Measurements from ENCODE around the gene NAV1.
"Not testable (repeated sequence)": the region's sequence is repeated elsewhere in the genome, so short reads cannot be mapped to it uniquely, and the experiment has no call there.

Gene NAV1

DNA sequence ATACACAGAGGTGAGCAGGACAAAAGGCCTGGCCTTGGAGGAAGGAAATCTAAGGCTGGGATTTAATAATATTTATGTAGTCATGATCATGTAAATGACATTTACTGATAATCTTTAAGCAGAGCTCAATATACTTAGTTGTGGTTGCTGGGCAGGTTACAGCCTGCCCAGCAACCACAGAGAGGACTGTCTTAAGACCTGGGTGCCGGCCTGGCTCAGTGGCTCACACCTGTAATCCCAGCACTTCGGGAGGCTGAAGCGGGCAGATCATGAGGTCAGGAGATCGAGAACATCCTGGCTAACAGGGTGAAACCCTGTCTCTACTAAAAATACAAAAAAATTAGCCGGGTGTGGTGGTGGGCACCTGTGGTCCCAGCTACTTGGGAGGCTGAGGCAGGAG, 10.6 kb downstream of the NAV1 start:
- not testable (repeated sequence) for DNase-seq

DNA sequence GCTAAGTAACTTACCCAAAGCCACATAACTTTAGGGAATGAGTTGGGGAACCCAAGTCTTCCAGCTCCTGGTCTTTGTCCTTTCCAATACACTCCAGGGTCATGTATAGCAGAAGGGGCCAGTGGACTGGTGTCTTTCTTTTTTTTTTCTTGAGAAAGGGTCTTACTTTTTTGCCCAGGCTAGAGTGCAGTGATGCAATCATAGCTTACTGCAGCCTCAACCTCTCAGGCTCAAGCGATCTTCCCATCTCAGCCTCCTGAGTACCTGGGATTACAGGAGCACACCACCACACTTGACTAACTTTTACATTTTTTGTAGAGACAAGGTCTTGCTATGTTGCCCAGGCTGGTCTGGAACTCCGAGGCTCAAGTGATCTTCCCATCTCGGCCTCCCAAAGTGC, 12.2 kb downstream of the NAV1 start:
- no peak for DNase-seq

GRCh38 chr1:201551877-201552731, 13.2 kb downstream of the NAV1 start:
- no peak for DNase-seq

- DNase-seq, result no peak
Measured at GRCh38 chr1:201552941-201553351, 14.0 kb downstream of the NAV1 start.

DNA sequence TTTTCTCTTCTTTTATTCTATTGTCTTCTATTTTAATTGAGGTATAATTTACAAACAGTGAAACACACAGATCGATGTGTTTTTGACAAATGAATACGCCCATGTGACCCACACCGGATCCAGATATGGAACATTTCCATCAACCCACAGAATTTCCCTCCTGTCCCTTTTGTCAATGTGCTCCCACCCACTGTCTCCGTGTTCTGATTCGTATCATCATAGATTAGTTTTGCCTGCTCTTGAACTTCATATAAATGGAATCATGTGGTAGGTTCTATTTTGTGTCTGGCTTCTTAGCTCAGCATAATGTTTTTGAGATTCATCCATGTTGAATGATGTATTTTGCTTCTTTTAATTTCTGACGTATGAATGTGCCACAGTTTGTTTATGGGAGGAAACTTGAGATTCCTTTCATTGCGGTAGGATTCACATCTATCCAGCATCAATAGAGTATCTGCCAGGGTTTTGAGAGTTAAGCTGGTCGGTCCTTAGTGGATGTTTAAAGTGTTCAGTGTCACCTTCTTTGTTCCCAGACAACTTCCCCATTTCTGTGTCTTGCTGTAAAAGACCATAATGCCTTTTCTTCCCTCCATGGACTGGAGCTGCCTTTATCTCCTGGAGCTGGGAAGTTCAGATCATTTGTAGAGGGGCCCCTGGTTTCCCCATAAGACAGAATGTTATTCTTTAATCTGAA, 14.7 kb downstream of the NAV1 start:
- no peak for DNase-seq

DNA sequence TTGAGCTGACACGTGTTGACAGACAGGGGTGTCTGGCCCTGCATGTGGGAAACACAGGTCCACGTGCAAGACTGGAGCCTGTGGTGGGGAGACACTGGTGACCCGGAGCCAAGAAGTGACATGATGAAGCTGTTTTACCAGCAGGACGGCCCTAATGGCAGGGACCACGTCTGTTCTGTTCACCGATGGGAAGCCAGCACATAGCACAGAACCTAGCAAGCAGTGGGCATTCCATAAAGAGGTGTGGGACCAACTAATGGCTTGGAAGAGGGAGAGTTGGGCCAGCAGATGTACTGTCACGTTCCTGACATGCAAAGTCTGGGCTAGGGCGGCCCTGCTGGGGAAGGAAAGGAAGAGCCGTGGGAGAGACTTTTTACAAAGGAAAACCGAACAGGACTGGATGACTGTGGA, 15.3 kb downstream of the NAV1 start:
- DNase-seq, result no peak

- DNase-seq, result no peak
Measured at GRCh38 chr1:201554789-201555592, 16.1 kb downstream of the NAV1 start.

DNA sequence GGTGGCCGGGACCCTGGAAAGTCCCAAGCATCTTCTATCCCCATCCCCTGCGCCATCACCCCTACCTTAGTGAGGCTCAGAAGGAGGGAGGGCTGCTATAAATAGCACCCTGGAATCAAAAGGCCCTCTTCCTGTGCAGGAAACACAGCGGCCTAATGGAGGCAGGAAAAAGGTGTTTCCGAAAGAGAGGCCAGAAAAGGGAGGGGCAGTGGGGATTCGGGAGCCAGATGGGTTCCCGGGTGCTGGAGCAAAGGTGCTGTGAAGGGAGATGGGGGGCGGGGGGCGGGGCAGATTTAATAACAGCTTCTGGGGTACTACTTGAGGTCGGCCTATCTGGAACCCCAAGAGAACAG, 16.6 kb downstream of the NAV1 start:
- no peak for DNase-seq

DNA sequence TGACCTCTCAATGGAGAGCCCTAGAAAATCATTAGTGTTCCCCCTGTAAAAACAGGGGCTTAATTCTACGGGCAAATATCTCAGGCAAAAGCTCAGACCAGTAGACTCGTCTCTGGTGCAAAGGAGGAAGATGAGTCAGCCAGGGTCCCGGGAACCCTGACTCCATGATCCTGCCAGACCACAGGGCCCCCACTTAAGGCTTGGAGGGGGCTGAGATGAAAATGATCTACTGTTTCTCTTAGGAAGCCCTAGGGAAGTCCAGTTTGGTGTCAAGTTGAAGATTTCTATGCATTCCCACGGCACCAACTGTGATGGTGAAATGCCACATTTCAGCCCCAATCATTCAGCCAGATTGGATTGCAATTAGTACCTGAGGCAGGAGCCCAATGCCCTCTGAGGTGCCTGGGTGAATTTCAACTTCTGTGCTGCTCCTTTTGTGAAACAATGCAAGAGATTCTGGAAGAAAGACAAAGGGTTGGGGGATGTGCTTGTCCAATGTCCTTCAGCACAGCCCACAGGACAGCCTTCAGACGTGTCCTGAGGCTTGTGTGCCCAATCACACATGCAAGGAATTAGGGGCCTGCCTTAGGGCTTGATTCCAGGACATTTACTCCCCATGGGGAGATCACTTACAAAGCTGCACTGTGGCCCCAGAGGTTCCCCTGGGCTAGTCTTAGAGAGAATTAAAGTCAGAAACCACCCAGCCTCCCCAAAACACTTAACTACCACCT, 18.1 kb downstream of the NAV1 start:
- no peak for DNase-seq

- DNase-seq, result no peak
Measured at GRCh38 chr1:201557572-201557958, 18.6 kb downstream of the NAV1 start.

- peak in 1 of 2 experiments; percentile 47 for DNase-seq
Measured at GRCh38 chr1:201559679-201560162, 20.8 kb downstream of the NAV1 start.

GRCh38 chr1:201560328-201561194, 21.6 kb downstream of the NAV1 start:
- DNase-seq, result no peak

- no peak for DNase-seq
Measured at GRCh38 chr1:201561195-201561564, 22.3 kb downstream of the NAV1 start.

GRCh38 chr1:201561601-201562000, 22.7 kb downstream of the NAV1 start:
- no peak for DNase-seq

GRCh38 chr1:201562257-201562656, 23.3 kb downstream of the NAV1 start:
- DNase-seq, result no peak

- DNase-seq, result no peak
Measured at GRCh38 chr1:201562659-201563405, 23.9 kb downstream of the NAV1 start.

- no peak for DNase-seq
Measured at GRCh38 chr1:201563406-201563780, 24.5 kb downstream of the NAV1 start.

DNA sequence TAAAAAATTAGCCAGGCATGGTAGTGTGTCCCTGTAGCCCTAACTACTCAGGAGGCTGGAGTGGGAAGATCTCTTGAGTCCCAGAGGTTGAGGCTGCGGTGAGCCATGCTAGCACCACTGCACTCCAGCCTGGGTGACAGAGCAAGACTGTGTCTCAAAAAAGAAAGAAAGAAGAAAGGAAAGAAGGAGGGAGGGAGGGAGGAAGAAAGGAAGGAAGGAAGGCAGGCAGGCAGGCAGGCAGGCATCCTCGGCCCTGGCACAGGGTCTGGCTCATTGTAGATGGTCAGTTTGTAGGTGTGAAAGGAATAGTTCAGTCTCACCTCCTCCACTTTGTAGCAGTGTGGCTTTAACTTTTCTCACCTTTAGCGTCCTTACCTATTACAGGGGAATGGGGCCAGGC, 25.0 kb downstream of the NAV1 start:
- no peak for DNase-seq

DNA sequence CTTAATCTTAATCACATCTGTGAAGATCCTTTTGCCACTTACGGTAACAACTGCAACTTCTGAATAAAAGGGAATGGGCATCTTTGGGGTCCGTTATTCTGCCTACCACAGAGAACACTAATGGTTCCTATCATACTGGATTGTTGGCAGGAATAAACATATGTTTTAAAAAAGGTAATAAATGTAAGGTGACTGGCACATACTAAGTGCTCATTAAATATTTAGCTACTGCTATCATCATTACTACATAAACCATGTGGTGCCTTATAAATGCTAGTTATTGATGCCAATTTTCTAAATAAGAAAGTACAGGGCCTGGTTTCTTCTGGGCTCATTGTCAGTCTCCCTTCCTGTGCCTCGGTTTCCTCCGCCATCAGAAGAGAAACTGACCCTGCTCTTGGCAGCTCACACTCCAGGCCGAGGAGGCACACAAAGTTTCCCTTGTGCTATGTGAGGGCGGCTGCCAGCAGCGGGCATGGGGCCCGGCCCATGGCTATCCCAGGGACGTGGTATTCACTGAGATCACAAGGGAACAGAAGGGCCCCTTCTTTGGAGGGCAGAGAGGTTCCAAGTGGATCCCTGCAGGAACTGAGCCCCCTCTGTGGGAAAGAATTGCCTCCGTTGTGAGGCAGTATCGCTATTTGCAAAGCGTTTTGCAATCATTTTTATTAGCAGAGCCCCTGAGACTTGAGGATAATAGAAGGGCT, 26.2 kb downstream of the NAV1 start:
- no peak for DNase-seq

- DNase-seq, result no peak
Measured at GRCh38 chr1:201565771-201566528, 27.0 kb downstream of the NAV1 start.
